Measurements from ENCODE around the gene QSOX1.

GRCh38 chr1:180130651-180131050 lies 24.0 kb upstream of the QSOX1 start:
- TF ChIP-seq, protein P1, sequence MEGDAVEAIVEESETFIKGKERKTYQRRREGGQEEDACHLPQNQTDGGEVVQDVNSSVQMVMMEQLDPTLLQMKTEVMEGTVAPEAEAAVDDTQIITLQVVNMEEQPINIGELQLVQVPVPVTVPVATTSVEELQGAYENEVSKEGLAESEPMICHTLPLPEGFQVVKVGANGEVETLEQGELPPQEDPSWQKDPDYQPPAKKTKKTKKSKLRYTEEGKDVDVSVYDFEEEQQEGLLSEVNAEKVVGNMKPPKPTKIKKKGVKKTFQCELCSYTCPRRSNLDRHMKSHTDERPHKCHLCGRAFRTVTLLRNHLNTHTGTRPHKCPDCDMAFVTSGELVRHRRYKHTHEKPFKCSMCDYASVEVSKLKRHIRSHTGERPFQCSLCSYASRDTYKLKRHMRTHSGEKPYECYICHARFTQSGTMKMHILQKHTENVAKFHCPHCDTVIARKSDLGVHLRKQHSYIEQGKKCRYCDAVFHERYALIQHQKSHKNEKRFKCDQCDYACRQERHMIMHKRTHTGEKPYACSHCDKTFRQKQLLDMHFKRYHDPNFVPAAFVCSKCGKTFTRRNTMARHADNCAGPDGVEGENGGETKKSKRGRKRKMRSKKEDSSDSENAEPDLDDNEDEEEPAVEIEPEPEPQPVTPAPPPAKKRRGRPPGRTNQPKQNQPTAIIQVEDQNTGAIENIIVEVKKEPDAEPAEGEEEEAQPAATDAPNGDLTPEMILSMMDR (IDR thresholded peaks at IDR 0.05) = no peak
- TF ChIP-seq POLR2AphosphoS5 (IDR thresholded peaks at IDR 0.05) (no peak), POLR2A (IDR thresholded peaks at IDR 0.05; ENCODE audit: low read depth) (no peak), EP300 (IDR thresholded peaks at IDR 0.05) (no peak)

All from esophagus muscularis mucosa (tissue), 4 donors.